ENCODE results near the gene ZNF423.

DNA sequence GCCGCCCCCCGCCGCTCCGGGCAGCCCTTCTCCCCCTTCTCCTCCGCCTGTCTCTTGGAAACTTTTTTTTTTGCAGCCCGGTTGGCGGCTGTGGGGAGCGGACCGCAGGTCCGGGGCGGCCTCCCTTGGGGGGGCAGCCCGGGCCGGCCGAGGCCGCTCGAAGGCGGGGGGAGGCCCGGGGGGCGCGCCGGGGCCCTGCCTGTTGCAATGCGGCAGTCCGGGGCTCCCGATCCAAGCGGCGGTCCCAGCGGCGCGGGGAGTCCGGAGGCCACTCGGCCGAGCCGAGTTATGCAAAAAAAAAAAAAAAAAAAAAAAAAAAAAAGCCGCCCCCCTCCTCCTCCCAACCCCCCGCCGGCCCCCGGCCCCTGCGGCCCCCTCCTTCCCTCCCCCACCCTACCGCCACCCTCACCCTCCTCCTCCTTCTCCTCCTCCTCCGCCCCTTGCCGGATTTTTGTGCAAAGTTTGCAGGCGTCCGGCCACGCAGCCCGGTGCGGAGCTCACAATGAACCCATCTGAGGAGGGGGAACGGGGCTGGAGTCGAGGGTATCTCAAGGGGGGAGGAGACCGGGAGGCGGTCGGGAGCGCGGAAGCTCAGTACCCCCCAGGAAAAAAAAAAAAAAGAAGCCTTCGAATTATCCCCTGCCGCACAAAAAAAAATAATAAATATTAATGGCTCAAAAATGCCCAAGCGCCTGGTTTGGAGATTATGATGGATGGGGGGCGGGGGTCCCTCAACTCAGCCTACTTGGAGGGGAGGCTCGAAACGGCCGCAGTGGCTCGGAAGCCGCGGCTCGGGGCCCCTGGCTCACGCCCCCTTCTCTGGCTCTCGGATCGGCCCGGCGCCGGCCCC lies at the start of gene ZNF423:
- no peak for TF ChIP-seq POLR2A (IDR thresholded peaks at IDR 0.05)
- TF ChIP-seq, protein P1, sequence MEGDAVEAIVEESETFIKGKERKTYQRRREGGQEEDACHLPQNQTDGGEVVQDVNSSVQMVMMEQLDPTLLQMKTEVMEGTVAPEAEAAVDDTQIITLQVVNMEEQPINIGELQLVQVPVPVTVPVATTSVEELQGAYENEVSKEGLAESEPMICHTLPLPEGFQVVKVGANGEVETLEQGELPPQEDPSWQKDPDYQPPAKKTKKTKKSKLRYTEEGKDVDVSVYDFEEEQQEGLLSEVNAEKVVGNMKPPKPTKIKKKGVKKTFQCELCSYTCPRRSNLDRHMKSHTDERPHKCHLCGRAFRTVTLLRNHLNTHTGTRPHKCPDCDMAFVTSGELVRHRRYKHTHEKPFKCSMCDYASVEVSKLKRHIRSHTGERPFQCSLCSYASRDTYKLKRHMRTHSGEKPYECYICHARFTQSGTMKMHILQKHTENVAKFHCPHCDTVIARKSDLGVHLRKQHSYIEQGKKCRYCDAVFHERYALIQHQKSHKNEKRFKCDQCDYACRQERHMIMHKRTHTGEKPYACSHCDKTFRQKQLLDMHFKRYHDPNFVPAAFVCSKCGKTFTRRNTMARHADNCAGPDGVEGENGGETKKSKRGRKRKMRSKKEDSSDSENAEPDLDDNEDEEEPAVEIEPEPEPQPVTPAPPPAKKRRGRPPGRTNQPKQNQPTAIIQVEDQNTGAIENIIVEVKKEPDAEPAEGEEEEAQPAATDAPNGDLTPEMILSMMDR (IDR thresholded peaks at IDR 0.05) = no peak

Data from right lobe of liver (tissue), 4 donors.